HG03378 (cell line): Measurements from ENCODE around the gene GRIK4.

Experiments used
- ATAC-seq: cut with Tn5 transposase; IDR thresholded peaks from one replicate; pipeline ENCODE4 v1.9.1; 2021; ENCODE audit warnings: mild to moderate bottlenecking, moderate library complexity; ENCODE audit not compliant: unreplicated experiment

Gene GRIK4

GRCh38 chr11:120827198-120827597 is 315.6 kb downstream of the GRIK4 start:
- no peak for ATAC-seq

DNA sequence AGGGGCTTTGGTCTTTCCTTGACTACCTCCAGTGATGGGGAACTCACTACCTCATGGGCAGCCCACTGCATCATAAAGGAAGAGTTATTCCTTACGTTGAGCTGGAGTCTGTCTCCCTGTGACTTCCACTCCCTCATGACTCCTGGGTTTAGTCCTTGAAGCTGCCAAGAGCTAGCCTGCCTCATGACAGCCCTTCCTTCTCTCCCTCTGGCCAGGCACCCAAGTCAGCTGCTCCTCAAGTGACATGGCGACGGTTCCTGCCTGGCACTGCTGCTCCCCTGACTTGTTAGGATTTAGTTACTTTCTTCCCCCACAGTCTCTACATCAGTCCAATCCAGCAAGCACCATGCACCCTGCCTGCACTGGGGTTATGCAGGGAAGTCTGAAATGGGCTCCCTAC is 316.3 kb downstream of the GRIK4 start:
- no peak for ATAC-seq

DNA sequence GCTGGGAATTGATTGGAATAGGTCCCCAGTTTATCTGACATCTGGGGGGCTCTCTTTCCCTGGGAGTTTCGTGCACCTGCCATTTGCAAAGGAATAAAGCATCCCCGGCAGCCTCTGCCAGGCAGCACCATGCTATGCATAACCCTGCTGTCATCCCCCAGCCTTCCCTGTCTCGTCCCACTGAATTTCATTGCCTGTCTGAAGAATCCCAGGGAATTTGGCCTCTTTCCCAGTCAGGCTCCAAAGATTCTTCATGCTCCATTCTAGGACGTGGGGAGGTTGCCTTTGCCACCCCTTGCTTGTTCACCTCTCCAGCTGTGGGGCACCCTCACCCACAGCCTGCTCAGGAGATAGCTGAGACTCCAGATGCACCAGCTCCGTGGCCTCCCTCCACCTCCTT is 317.3 kb downstream of the GRIK4 start:
- ATAC-seq, result no peak

- no peak for ATAC-seq
These were observed 318.6 kb downstream of the GRIK4 start for GRCh38 chr11:120830085-120830620.

DNA sequence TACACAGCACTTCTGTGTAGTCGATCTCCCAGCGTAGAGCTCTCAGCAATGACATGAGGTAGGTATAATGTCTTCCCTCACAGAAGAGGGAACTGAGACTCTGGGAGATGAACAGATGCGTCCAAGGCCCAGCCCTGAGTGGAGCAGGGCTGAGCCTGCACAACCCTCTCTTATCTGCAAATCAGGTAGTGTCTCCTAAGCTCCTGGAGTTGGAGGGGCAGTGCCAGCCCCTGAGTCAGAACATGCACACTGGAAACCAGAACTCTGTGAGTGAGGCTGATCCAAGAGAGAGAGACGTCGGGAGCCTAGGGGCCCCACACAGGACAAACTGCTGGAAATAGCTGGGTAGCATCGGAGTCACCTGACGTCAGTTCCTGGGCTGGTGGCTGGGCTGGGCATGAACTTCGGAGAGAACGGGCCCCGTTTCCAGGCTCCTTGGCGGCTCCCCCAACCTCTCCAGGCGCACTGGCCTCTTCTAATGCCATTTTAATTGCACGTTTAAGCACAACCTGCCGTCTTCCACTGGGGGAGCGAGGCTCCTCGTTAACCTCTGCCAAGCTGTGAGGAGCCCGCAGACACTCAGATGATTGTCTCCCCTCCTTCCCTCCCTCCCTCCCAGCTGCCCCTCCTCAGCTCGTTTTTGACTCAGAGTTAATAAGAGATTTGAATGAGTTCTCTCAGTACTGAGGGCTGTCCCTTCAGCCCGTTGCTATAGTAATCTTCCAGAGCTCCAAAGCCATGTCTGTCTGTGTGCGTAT is 321.1 kb downstream of the GRIK4 start:
- no peak for ATAC-seq

DNA sequence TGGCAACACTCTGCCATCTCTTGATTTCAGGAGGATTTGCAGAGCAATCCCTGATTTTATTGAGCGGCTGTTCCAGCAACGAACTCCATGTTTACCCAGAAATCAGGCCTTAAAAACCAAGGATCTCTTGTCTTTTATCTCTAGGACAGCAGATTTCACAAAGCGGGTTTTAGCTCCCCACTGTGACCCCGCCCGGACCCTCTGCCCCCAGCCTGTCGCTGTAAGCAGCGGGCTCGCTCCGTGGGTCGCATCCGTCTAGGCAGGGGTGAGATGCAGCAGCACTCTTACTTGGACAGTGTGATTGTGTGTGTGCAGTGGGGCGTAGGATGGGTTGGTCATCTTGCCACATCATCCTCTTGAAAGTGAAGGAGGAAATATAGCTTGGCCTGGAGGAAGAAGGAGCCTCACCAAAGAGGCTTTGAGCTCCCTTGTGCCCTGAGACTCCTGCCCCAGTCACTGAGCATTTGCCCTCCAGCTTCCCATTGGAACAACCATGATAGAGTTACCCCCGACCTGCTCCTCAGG is 323.2 kb downstream of the GRIK4 start:
- ATAC-seq, result no peak

- peak; percentile 96 for ATAC-seq
These were observed 324.2 kb downstream of the GRIK4 start for GRCh38 chr11:120835601-120836228.

DNA sequence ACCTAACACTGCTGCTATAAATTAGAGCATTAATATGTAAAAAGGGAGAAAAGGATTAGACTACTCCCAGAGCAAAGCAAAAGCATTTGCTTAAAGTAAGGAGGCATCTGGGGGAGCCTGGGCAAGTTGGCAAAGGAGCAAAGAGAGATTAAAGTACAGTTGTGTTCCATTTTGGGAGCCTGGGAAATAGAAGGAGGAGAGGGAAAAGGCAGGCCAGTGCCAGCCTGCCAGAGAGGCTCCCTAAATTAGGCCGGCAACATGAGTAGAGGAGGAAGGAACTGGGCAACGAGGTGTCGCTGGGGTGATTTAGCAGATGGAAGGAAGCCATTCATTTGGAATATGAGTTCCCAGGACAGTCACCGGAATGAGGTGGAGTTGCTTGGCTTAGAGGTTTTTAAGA is 326.1 kb downstream of the GRIK4 start:
- no peak for ATAC-seq

- no peak for ATAC-seq
These were observed 327.7 kb downstream of the GRIK4 start for GRCh38 chr11:120839201-120839600.

- ATAC-seq, result no peak
These were observed 328.4 kb downstream of the GRIK4 start for GRCh38 chr11:120839846-120840402.

DNA sequence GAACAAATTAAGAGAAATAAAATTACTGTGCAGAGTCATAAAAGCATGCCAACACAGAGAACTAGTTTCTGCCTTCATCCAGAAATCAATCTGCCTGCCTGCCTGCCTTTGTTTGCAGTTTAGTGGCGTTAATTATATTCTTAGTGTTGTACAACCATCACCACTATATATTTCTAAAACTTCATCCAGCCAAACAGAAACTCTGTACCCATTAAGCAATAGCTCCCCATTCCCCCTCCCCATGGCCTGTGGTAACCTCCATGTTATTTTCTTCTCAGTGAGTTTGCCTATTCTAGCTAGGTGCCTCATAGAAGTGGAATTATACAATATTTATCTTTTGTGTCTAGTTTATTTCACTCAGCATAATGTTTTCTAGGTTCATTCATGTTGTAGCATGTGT is 329.1 kb downstream of the GRIK4 start:
- no peak for ATAC-seq

- no peak for ATAC-seq
These were observed 329.5 kb downstream of the GRIK4 start for GRCh38 chr11:120841074-120841473.

GRCh38 chr11:120842195-120842594 is 330.6 kb downstream of the GRIK4 start:
- no peak for ATAC-seq

GRCh38 chr11:120853435-120853834 is 341.9 kb downstream of the GRIK4 start:
- ATAC-seq, result no peak

GRCh38 chr11:120854988-120855387 is 343.4 kb downstream of the GRIK4 start:
- ATAC-seq, result no peak

DNA sequence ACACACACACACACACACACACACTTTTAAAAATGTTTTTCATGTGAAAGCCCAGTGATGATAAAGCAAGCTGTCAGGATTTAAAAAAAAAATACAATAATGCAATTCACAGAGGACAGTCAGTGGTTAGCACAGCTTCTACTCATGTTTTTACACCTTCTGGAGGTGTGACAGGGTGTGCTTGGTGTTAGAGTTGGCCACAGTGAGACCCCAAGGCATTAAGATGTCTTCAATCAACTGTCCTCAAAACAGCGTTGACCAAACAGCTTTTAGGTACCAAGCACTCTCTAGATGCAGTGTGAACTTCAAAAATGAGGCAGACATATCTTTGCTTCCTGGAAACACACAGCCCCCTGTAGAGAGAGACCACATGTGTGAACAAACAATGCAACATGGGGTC is 346.0 kb downstream of the GRIK4 start:
- no peak for ATAC-seq

DNA sequence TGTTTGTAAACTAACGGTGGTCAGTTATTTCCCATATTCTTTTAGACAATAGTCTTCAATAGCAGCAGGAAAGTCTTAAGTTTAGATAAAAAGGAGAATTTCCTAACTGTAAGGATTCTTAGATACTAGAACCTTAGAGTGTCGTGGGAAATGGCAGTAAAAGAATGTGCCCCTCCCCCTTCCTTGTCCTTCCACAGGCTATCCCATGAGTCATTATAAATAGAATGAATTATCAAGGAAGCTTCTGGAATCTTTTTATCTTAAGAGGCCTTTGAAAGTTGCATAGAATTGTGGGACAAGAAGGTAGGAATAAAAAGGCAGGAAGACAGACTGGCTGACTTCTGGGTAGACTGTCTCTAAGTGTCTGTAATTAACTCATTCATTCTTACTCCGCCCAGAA is 347.2 kb downstream of the GRIK4 start:
- no peak for ATAC-seq

- ATAC-seq, result no peak
These were observed 348.2 kb downstream of the GRIK4 start for GRCh38 chr11:120859552-120860295.

DNA sequence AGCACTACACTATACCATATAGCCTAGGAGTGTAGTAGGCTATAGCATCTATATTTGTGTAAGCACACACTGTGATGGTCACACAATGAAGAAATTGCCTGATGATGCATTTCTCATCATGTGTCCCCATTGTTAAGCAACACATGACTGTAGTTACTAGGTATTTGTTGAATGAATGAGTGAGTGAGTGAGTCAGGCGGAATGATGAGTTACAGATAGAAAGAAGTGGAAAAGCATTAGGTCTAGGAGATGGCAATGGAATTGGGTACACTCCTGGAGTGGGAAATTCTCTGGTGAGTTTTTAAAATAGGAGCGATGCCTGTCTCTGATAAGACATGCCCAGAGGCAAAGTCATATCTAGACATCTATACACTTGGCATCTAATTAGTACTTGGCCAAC is 351.8 kb downstream of the GRIK4 start:
- ATAC-seq, result no peak

GRCh38 chr11:120867024-120867423 is 355.5 kb downstream of the GRIK4 start:
- no peak for ATAC-seq

DNA sequence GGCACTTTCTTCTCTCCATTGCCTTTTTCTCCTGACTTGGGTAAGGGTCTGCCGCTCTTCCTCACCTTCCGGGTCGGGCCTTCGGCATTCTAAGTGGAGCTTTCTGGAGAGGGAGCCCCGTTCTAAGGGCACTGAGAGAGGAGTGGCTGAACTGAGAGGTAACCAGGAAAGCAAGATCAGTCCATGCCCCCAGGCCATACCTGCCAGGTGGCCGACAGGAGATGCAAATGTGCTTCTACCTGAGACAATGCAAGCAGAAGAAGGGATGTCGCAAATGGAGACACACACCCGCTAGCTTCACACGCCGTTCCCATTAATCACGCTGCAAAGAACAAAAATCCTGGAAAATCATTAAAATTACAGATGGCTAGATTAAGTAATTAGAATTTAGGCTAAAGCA is 356.0 kb downstream of the GRIK4 start:
- no peak for ATAC-seq
